Measurements from ENCODE around the gene OARD1. TPM values are rescaled to one million over a fixed set of nuclear protein-coding genes. Genes with fewer than 3 reads are reported as not detected.

Gene OARD1
- total and polyA plus RNA-seq, 10 of the 15 experiments (the other 5 are each of a cell fraction or from before 2014, with no cell fraction given): 19.0 to 63.5 (median 43.6) TPM

GRCh38 chr6:41073968-41074691 lies 2.0 kb upstream of the OARD1 start:
- peak overlapping the region; percentile 99 for H3K27ac ChIP-seq (ENCODE audit: control insufficient read depth, insufficient read depth)
- H3K9me3 ChIP-seq (replicated peaks; ENCODE audit: control insufficient read depth, insufficient read depth, low read length): no peaks in the 10 kb centered on the region
- FAIRE-seq: peak; percentile 73
- peaks cover 7% of the 10 kb centered on the region; the same call in 1 of the 2 replicates for H3K4me1 ChIP-seq (ENCODE audit: control insufficient read depth, insufficient read depth, low read length)
- ATAC-seq: no peak
- peak overlapping the region; percentile 78 for H3K4me2 ChIP-seq (ENCODE audit: control insufficient read depth, insufficient read depth)
- BruUV-seq (replicated peaks): TSS peak; percentile 74
- peak overlapping the region; percentile 94 for H3K9ac ChIP-seq (ENCODE audit: control insufficient read depth, insufficient read depth, low read length)
- no peaks in the 10 kb centered on the region for H3K27me3 ChIP-seq (replicated peaks in 1 of 2; ENCODE audit: control insufficient read depth in 2 of 2, insufficient read depth in 2 of 2, low read length in 1 of 2)
- RAD21 ChIA-PET (ENCODE audit: unreplicated experiment): interaction anchor here (1.8 to 3.4 kb wide), 2 partner anchors 46 to 108 kb away, joined by 4 to 14 read pairs; no protein-coding TSS in a partner anchor
- POLR2A ChIA-PET: interaction anchor here (1.1 to 1.7 kb wide), 6 partner anchors 33 to 1857 kb away, joined by 3 to 4 read pairs (median 3); no protein-coding TSS in a partner anchor
- no peak for DNase-seq (ENCODE audit: low read depth, low spot score)
- peak overlapping the region; percentile 88 for H3K4me3 ChIP-seq
- in situ Hi-C loops (cut with MboI): no loop called here
- no peaks in the 10 kb centered on the region for H4K20me1 ChIP-seq (ENCODE audit: control insufficient read depth, insufficient read depth)
- H2AFZ ChIP-seq (ENCODE audit: control insufficient read depth, low read depth, low read length): peak overlapping the region; percentile 3
- intact Hi-C loops (cut with micrococcal nuclease; ENCODE audit: unreplicated experiment): loop anchor here (10.0 kb wide), 1 partner anchor 661 kb away; the partner anchor contains the start of gene TFEB
- SMC1A ChIA-PET (ENCODE audit: uncharacterized antibody, unreplicated experiment): interaction anchor here (0.6 to 2.9 kb wide), 6 partner anchors 9 to 260 kb away, joined by 3 to 15 read pairs (median 4); no protein-coding TSS in a partner anchor
- under 1% methylated on average over 11 of the region's 11 CpGs for WGBS (ENCODE audit: insufficient coverage, insufficient replicate concordance, low lambda C conversion rate, missing lambda C conversion rate)
- H3K36me3 ChIP-seq (ENCODE audit: control insufficient read depth in 2 of 2, insufficient read depth in 2 of 2, low read length in 1 of 2): peaks cover 0 to 9% of the 10 kb centered on the region in 2 experiments; a peak in 1 of 4 replicates
- CTCF ChIA-PET: interaction anchor here (0.6 to 2.9 kb wide), 6 partner anchors 13 to 260 kb away, joined by 3 to 13 read pairs (median 5); no protein-coding TSS in a partner anchor
- H3K79me2 ChIP-seq (ENCODE audit: control insufficient read depth, insufficient read depth, low read length): peaks cover 72% of the 10 kb centered on the region
- TF ChIP-seq STAT3 (IDR thresholded peaks at IDR 0.05; ENCODE audit: low read depth, low read length) (no peak), BMI1 (IDR thresholded peaks at IDR 0.05; ENCODE audit: borderline replicate concordance) (peak; percentile 63; the same call in 1 of the 2 replicates), SREBF1 (IDR thresholded peaks at IDR 0.05; ENCODE audit: low read length) (no peak), HSF1 (IDR thresholded peaks at IDR 0.05; ENCODE audit: low read depth, low read length) (no peak), E2F8 (IDR thresholded peaks at IDR 0.05; ENCODE audit: low read depth, partially characterized antibody) (no peak), MTA3 (IDR thresholded peaks at IDR 0.05; ENCODE audit: borderline replicate concordance, low read length) (no peak), CUX1 (IDR thresholded peaks at IDR 0.05; ENCODE audit: insufficient replicate concordance, low read depth, low read length) (no peak), RUNX3 (IDR thresholded peaks at IDR 0.05; ENCODE audit: low read length) (no peak), NFYA (IDR thresholded peaks at IDR 0.05; ENCODE audit: borderline replicate concordance, low read depth, low read length) (no peak), TCF7 (IDR thresholded peaks at IDR 0.05; ENCODE audit: borderline replicate concordance) (no peak), MYB (IDR thresholded peaks at IDR 0.05; ENCODE audit: borderline replicate concordance, low read depth, low read length) (no peak), MAX (IDR thresholded peaks at IDR 0.05; ENCODE audit: low read depth, low read length) (no peak)

All from GM12878 (cell line).